GM19023 (cell line): ENCODE data around the gene RBMX.
"Not testable (repeated sequence)": the region's sequence is repeated elsewhere in the genome, so short reads cannot be mapped to it uniquely, and the experiment has no call there.

Experiments
- ATAC-seq: cut with Tn5 transposase; IDR thresholded peaks from one replicate; pipeline ENCODE4 v1.9.1; 2021; ENCODE audit warnings: mild to moderate bottlenecking, moderate library complexity; ENCODE audit not compliant: unreplicated experiment

RBMX gene

DNA sequence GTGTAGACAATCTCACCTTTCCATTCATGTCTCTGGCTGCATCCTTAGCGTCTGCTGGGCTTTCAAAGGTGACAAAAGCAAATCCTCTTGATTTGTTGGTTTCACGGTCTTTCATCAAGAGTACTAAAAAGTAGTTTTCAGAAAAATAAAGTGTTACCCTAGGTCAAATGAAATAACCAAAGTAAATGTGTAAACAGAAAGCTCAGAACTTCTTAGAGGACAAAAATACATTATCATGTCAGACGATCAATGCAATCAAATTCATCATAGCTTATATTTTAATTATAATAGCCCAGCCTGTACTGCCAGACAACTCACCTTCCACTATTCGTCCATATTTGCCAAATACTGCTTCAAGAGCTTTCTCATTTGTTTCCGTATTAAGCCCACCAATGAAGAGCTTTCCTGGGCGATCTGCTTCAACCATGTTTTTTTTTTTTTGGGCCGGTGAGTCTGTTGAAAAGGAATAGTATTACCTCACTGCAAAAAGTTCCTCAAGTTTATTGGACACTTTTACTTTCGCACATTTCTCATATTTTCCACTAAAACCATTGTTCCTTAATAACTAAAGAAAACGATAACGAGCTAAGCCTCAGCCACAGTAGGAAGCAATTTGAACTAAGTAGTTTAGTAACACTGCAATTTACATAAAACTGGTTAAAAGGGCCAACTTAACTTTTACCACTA lies 1.4 kb downstream of the RBMX start:
- ATAC-seq = no peak

DNA sequence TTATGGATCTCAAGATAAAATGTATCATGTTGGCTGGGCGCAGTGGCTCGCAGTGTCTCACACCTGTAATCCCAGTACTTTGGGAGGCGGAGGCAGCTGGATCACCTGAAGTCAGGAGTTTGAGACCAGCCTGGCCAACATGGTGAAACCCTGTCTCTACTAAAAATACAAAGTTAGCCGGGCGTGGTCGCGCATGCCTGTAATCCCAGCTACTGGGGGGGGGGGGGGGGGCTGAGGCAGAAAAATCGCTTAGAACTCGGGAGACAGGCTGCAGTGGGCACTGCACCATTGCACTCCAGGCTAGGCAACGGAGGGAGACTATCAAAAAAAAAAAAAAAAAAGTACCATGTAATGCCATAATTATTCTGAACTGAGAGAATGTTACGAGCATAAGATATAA lies 2.1 kb downstream of the RBMX start:
- ATAC-seq = no peak

DNA sequence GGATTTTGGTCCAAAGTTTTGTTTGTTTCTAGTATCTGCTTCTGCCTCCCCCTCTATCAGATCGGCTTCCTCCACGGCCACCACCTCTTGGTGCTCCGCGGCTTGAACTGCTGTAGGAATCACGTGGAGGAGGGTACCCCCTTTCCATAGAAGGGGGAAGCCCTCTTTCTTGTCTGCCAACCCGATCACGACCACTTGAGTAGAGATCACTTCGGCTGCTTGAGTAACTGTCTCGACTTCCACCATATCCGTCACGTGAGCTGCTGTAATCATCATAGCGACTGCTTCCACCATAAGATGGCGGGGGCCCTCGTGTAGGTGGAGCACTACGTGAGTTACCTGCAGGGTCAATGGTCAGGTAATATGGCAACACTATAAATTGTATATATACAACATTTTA lies 6.4 kb downstream of the RBMX start:
- not testable (repeated sequence) for ATAC-seq

DNA sequence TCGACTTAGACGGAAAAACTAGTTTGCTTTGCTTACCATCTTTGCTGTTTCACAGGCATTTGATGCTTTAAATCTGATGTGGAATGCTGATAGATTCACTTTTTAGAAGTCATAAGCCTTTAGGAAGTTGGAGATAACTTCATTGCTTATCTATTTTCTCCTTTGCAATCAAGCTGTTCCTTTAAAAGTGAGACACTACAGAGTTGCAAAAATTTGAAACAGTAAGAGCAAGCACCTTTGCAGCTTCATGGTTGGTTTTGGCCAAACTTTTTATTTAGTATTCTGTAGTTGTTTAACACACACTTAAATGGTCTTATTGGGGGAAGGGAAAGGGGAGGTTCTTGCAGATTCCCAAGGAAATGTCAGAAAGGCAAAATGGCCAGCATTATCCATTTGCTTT lies 7.3 kb downstream of the RBMX start:
- not testable (repeated sequence) for ATAC-seq

DNA sequence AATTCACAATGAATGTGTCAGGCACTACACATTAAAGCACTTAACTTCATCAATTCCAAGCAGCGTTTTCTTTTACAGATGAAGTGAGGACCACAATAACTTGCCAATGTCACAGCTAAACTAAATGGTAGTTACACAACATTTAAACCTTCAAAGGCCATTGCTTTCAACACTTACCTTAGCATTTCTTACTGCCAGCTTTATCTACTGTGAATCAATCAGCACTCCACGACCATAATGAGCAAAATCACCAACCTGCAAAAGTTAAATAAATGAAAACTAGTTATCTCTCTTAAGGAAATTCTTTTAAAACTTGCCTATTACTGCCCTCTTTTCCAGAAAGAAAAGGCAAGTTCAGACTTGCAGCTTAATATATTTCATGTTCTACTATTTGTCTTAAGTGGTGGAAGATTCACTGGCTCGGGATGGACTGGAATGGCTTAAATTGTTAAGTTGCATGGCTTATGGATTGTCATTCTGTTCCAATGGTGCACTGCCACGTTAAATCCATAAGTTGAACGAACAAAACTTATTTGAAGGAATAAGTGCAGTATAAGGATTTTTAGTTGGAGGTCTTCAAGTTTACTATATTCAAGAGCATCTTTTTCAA lies 8.3 kb downstream of the RBMX start:
- no peak for ATAC-seq

DNA sequence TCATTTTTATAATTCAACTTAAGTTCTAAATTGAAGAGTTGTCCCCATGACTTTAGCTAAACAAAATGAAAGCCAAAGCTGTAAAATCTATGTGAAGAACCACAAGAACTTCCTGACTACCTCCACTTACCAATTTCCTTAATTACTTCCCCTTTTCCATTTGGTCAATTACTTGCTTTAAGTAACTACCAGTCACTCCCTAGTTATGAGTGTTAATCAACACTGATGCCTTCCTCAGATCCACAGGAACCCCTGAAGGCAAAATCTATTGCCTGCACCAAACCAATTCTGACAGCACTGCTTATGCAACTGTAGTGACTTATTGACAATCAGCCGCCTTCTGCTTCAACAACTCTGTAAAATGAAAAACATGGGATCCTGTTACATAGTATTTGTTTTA lies 10.5 kb downstream of the RBMX start:
- ATAC-seq = no peak

DNA sequence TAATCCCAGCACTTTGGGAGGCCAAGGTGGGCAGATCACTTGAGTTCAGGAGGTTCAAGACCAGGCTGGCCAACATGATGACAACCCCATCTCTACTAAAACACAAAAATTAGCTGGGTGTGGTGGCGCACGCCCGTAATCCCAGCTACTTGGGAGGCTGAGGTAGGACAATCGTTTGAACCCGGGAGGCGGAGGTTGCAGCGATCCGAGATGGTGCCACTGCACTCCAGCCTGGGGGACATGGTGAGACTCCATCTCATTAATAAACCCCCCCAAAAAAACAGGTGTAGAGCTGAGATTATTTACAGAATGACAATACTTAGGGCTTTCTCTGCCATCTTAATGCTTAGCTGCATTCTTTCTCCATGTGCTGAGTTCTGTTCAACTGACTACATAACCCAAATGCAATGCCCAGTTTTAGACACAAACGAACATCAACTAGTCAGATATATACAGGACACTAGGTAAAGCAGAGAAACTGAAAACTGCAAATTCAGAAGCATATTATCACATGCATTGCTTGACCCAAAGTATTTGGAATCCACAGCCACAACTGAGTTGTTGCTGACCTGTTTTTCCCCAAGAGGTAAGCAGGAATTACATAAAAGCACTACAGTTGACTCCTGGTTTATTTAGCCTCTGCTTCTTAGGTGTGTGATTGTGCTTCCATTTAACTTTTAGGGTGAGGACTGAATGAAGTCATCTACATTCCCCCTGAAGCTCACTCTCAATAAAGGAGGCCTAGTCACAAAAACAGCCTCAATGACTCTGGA lies 12.1 kb downstream of the RBMX start:
- ATAC-seq = no peak

DNA sequence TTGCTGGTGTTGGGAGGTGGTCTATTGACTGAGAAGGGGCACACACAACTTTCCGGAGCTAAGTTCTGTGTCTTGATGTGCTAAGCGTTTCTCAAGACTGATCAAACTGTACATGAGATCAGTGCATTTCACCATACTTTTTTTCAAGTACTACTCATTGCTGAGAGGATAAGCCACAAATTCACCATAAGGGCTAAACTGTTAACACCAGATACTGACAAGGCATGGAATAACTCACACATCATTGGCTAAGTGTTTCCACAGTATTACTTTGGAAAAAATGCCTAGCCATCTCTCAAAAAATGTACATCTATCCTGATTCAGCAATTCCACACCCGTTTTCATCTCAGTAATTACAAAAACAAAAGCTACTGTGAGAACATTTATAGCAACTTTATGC lies 13.0 kb downstream of the RBMX start:
- ATAC-seq = no peak

DNA sequence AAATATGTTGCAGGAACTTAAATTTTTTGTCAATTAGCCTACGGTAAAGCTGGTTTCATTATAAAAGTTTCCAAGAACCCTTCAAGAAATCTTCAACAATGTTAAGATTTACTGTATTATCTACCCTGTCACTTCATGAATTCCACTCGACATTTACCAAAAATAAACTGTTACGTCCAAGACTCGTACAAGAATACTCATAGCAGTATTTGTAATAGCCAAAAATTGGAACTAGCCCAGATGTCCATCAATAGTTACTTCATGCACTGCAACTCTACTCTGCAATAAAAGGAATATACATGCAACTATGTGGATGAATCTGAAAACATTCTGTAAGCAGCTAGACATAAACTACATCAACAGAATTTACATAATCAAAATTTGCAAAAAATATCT lies 13.4 kb downstream of the RBMX start:
- no peak for ATAC-seq

DNA sequence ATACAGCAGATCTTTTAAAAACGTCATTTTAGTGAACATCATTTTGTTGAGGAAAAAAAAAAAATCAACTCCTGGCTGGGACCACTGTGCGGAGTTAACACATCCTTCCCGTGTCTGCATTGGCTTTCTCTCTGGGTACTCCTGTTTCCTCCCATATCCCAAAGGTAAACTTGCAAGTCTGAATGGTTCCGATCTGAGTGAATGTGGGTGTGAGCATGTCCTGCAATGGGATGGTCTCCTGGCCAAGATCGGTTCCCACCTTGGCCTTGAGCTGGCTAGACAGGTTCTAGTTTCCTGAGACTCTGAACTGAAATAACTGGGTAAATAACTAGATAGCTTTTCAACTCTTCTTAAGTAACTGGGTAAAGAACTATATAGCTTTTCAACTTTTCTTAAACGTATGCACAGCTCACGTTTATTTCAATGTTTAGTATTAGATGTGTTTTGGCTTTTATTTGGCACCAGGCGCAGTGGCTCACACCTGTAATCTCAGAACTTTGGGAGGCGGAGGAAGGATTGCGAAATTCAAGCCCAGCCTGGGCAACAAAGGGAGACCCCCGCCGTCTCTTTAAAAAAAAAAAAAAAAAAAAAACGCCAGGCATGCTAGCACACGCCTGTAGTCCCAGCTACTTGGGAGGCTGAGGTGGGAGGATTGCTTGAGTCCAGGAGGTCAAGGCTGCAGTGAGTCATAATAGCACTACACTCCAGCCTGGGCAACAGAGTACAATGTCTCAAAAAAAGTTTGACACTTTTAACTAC lies 14.0 kb downstream of the RBMX start:
- no peak for ATAC-seq

DNA sequence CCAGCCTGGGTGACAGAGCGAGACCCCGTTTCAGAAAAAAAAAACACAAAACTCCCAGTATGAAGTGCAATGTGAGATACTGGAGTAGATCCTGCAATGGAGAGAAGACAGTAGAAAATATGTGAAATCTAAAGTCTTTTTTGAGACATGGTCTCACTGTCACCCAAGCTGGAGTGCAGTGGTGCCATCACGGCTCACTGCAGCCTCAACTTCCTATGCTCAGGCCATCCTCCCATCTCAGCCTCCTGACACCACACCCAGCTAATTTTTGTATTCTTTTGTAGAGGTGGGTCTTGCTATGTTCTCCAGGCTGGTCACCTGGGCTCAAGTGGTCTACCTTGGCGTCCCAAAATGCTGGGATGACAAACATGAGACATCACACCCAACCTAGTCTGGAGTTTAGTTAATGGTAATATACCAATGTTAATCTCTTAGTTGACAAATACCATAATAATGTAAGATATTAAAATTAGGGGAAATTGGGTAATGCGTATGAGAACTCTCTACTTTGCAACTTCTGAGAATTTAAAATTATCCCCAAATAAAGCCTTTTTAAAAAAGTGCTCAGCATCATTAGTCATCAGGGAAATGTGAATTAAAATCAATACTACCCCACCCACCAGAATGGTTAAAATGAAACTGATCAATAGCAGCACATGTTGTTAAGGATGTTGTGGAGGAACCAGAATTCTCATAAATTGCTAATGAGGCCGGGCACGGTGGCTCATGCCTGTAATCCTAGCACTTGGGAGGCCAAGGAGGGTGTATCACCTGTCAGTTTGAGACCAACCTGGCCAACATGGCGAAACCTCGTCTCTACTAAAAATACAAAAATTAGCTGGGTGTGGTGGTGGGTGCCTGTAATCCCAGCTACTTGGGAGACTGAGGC lies 15.0 kb downstream of the RBMX start:
- no peak for ATAC-seq

DNA sequence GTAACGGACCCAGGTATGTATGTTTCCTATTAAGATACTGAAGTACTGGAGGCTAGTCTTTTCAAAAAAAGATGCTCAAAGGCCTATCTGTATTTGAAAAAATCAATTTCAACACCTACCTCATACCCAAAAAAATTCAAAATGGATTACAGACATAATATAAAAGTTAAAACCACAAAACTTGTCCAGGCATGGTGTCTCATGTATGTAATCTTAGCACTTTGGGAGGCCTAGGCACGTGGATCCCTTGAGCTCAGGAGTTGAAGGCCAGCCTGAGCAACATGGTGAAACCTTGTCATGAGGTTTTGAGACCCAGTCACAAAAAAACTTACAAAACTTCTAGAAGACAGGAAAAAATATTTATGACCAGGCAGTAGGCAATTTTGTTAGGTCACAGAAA lies 16.7 kb downstream of the RBMX start:
- ATAC-seq = no peak

DNA sequence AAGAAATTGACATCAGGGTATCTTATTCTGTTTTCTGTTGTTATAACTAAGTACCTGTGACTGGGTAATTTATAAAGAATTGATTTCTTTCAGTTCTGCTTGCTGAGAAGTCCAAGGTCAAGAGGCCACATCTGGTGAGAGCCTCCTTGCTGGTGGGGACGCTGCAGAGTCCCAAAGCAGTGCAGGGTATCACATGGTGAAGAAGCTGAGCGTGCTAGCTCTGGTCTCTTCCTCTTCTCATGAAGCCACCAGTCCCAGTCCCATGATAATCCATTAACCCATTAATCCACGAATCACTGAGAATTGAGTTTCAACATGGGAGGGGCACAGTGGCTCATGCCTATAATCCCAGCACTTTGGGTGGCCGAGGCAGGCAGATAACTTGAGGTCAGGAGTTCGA lies 18.0 kb downstream of the RBMX start:
- no peak for ATAC-seq

DNA sequence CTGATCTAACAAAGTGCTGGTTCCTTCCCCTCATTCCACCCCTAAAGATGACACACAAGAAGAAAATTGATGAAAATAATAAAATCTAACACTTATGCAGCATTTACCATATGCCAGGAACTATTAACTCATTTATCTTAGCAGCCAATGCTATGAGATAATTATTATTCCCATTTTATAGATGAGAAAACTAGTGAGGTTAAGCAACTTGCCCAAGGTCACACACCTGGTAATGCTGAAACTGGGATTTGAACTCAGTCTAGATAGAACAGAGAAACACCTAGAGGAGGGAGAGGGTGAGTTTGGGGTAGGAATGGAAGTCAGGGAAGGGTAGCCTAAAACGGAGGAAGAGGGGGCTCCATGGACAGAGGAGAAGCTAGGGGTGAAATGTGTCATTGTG lies 18.6 kb downstream of the RBMX start:
- ATAC-seq = no peak

DNA sequence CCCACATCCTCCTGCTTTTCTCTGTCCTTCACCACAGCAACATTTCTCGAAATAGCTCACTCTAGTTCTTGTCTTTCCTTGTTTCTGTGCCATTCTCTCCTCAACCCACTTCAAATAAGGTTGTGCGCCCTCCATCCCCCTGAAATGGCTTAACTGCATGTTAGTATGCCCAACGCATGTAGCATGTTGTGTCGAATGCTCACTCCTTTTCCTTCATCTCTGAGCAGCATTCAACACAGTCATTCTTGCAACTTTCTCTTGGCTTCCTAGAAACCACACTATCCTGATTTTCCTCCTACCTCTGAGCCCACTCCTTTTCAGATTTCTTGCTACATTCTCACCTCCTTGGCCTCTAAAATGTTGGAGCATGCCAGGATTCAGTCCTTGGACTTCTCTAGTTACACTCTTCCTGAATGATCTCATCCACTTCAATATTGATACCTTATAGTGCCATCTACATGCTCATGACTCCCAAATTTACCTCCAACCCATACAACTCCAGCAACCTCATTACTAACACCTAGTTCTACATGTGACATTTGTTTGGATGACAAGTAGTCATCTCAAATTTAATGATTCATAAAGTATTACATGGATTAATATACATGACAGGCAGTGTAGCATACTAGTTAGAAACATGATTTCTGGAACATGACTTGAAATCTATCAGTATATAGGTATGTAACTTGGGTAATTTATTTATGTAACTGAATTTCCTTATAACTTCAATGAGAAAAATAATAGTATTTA lies 22.3 kb downstream of the RBMX start:
- ATAC-seq = no peak

DNA sequence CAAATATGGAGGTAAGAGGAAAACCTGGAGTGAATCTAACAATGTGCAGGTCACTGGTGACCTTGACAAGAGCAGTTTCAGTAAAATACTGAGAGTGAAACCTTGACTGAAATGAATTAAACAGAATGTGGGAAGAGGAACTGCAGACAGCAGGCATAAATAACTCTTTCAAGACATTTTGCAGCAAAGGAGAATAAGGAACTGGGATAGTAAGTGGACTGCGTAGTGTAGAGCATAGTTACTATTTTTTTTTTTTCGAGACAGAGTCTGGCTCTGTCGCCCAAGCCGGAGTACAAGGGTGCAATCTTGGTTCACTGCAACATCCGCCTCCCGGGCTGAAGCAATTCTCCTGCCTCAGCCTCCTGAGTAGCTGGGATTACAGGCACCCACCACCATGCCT lies 24.0 kb downstream of the RBMX start:
- ATAC-seq = peak; percentile 50

DNA sequence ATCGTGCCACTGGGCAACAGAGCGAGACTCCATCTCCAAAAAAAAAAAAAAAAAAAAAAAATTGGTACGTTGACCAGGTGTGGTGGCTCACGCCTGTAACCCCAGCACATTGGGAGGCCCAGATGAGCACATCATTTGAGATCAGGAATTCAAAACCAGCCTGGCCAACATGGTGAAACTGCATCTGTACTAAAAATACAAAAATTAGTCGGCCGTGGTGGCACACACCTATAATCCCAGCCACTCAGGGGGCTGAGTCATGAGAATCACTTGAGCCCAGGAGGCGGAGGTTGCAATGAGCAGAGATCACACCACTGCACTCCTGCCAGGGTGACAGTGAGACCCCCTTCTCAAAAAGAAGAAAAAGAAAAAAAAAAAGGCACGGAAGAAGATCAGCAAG lies 24.5 kb downstream of the RBMX start:
- ATAC-seq = no peak

DNA sequence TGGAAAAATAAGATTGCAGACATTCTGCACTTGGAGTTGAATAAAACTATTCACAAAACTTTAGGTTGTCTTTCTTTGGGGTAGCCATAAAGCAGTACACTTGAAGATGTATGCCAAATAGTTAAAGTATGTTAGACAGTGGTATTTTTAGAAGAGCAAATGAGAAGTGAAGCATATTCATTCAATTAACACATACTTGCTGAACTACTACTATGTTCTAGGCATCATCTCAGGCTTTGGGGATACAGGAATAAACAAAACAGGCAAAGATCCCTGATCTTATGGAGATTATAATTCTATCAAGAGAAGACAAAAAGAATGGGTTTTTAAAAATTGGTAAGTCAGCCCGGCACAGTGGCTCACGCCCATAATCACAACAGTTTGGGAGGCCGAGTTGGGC lies 29.0 kb downstream of the RBMX start:
- ATAC-seq = no peak

DNA sequence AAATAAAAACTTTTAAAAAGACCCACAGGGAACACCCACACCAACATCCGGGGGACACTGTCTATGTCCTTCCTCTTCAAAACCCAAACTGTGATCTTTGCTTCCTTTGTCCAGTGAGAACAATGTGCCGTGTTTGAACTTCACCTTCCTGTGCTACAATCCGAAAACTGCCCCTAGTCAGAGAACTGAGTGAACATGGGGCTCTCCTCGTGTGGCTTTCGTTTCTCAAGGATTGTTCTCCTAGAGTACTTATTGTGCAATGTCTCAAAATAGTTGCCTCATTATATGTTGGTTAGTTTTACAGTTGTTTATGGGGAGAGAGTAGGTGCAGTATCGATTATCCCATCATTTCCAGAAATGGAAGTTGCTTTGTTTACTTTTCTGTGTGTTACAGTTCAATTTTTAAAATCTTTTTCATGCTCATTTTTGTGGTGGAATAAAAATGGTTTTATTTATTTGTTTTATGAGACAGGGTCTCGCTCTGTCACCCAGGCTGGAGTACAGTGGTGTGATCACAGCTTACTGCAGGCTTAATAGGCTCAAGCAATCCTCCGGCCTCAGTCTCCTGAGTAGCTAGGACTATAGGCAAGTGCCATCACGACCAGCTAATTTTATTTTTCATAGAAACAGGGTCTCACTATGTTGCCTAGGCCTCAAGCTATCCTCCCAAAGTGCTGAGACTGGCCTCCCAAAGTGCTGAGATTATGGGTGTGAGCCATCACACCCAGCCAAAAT lies 29.9 kb downstream of the RBMX start:
- no peak for ATAC-seq
